ENCODE measurements around the gene COL18A1. TPM values are rescaled to one million over a fixed set of nuclear protein-coding genes. Genes with fewer than 3 reads are reported as not detected.
"Not testable (repeated sequence)": the region's sequence is repeated elsewhere in the genome, so short reads cannot be mapped to it uniquely, and the experiment has no call there.

The COL18A1 gene
- polyA plus RNA-seq, 3 donors = 0.80 to 4.1 (median 1.1) TPM

- peaks cover 8% of the 10 kb centered on the region for H3K4me1 Mint-ChIP-seq
- intact Hi-C loops (cut with micrococcal nuclease) = no loop called here
- H4K20me1 ChIP-seq (ENCODE audit: insufficient read depth, low read length) = no peaks in the 10 kb centered on the region
- TF ChIP-seq, protein P1, sequence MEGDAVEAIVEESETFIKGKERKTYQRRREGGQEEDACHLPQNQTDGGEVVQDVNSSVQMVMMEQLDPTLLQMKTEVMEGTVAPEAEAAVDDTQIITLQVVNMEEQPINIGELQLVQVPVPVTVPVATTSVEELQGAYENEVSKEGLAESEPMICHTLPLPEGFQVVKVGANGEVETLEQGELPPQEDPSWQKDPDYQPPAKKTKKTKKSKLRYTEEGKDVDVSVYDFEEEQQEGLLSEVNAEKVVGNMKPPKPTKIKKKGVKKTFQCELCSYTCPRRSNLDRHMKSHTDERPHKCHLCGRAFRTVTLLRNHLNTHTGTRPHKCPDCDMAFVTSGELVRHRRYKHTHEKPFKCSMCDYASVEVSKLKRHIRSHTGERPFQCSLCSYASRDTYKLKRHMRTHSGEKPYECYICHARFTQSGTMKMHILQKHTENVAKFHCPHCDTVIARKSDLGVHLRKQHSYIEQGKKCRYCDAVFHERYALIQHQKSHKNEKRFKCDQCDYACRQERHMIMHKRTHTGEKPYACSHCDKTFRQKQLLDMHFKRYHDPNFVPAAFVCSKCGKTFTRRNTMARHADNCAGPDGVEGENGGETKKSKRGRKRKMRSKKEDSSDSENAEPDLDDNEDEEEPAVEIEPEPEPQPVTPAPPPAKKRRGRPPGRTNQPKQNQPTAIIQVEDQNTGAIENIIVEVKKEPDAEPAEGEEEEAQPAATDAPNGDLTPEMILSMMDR (IDR thresholded peaks at IDR 0.05) = no peak
- no peaks in the 10 kb centered on the region for H3K27me3 ChIP-seq (ENCODE audit: control insufficient read depth in 2 of 2, insufficient read depth in 2 of 2, low read length in 2 of 2)
- no peak overlapping the region for H3K9ac ChIP-seq (ENCODE audit: insufficient read depth, low read length, poor library complexity, severe bottlenecking)
- H3K4me1 ChIP-seq (ENCODE audit: control insufficient read depth in 1 of 2, insufficient read depth in 2 of 2, low read length in 2 of 2) = peaks cover 0 to 6% of the 10 kb centered on the region in 2 donors
- H3K4me2 ChIP-seq (replicated peaks; ENCODE audit: extremely low read depth, low read length, poor library complexity, severe bottlenecking) = no peak overlapping the region
- no peak for DNase-seq
- H3K4me3 ChIP-seq (replicated peaks in 1 of 3; ENCODE audit: low read depth in 2 of 3, low read length in 3 of 3) = no peak overlapping the region
- no peak overlapping the region for H3K27ac ChIP-seq (ENCODE audit: low read depth in 1 of 2, low read length in 2 of 2)
- no peaks in the 10 kb centered on the region for H3K36me3 Mint-ChIP-seq
- H3K9me3 ChIP-seq (replicated peaks in 1 of 2; ENCODE audit: control insufficient read depth in 1 of 2, insufficient read depth in 1 of 2, low read length in 2 of 2) = no peaks in the 10 kb centered on the region
- WGBS (ENCODE audit: insufficient coverage) = 93% methylated on average over 10 of the region's 14 CpGs
- H3K27me3 Mint-ChIP-seq (ENCODE audit: low read depth in 3 of 3) = peaks cover 4 to 11% (median 6%) of the 10 kb centered on the region in 3 donors
- no peak overlapping the region for H3K4me3 Mint-ChIP-seq
- H3K79me2 ChIP-seq (ENCODE audit: insufficient read depth, low read length) = no peaks in the 10 kb centered on the region
- no peaks in the 10 kb centered on the region for H3K9me3 Mint-ChIP-seq
- no peaks in the 10 kb centered on the region for H3K36me3 ChIP-seq (replicated peaks in 1 of 2; ENCODE audit: control insufficient read depth in 1 of 2, insufficient read depth in 2 of 2, low read length in 2 of 2)
- no peak overlapping the region for H3K27ac Mint-ChIP-seq
- no peak overlapping the region for H2AFZ ChIP-seq (ENCODE audit: insufficient read depth, low read depth, low read length, poor library complexity, severe bottlenecking)
Measured at GRCh38 chr21:45362748-45363145, 42.2 kb upstream of the COL18A1 start.

DNA sequence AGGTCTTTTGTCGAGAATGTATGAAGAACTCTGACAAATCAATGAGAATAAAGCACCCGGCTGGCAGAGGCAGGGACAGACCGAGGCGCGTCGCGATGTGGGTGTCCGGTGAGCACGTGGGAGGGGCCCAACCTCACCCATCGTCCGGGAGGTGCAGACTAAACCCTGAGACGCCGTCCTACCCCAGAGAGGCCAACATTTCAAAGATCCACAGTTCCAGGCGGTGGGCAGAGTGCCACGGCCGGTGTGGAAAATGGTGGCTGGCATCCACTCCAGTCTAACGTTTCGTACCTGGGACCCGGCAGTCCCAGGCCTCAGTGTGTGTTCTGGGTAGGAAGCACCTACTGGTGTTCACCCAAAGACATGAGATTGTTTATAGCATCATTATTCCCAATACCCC is 41.7 kb upstream of the COL18A1 start:
- H3K4me3 Mint-ChIP-seq; H3K4me3 ChIP-seq (replicated peaks in 1 of 3; ENCODE audit: low read depth in 2 of 3, low read length in 3 of 3); H3K4me2 ChIP-seq (replicated peaks; ENCODE audit: extremely low read depth, low read length, poor library complexity, severe bottlenecking); DNase-seq; intact Hi-C loops (cut with micrococcal nuclease); H2AFZ ChIP-seq (ENCODE audit: insufficient read depth, low read depth, low read length, poor library complexity, severe bottlenecking); H4K20me1 ChIP-seq (ENCODE audit: insufficient read depth, low read length); H3K9ac ChIP-seq (ENCODE audit: insufficient read depth, low read length, poor library complexity, severe bottlenecking); H3K9me3 ChIP-seq (replicated peaks in 1 of 2; ENCODE audit: control insufficient read depth in 1 of 2, insufficient read depth in 1 of 2, low read length in 2 of 2); H3K27me3 ChIP-seq (ENCODE audit: control insufficient read depth in 2 of 2, insufficient read depth in 2 of 2, low read length in 2 of 2); H3K9me3 Mint-ChIP-seq; H3K36me3 ChIP-seq (replicated peaks in 1 of 2; ENCODE audit: control insufficient read depth in 1 of 2, insufficient read depth in 2 of 2, low read length in 2 of 2); H3K79me2 ChIP-seq (ENCODE audit: insufficient read depth, low read length); H3K27ac Mint-ChIP-seq; H3K27ac ChIP-seq (ENCODE audit: low read depth in 1 of 2, low read length in 2 of 2); H3K4me1 Mint-ChIP-seq; H3K4me1 ChIP-seq (ENCODE audit: control insufficient read depth in 1 of 2, insufficient read depth in 2 of 2, low read length in 2 of 2); H3K36me3 Mint-ChIP-seq: not testable (repeated sequence)
- peaks cover 4 to 11% (median 6%) of the 10 kb centered on the region in 3 donors for H3K27me3 Mint-ChIP-seq (ENCODE audit: low read depth in 3 of 3)
- WGBS (ENCODE audit: insufficient coverage) = 90% methylated on average over 3 of the region's 19 CpGs

All from CD14-positive monocyte (primary cell).